ENCODE measurements around the gene CERCAM.
A peak's percentile ranks its signal among the peaks of the same experiment; 100 is the strongest.

Gene CERCAM, protein sequence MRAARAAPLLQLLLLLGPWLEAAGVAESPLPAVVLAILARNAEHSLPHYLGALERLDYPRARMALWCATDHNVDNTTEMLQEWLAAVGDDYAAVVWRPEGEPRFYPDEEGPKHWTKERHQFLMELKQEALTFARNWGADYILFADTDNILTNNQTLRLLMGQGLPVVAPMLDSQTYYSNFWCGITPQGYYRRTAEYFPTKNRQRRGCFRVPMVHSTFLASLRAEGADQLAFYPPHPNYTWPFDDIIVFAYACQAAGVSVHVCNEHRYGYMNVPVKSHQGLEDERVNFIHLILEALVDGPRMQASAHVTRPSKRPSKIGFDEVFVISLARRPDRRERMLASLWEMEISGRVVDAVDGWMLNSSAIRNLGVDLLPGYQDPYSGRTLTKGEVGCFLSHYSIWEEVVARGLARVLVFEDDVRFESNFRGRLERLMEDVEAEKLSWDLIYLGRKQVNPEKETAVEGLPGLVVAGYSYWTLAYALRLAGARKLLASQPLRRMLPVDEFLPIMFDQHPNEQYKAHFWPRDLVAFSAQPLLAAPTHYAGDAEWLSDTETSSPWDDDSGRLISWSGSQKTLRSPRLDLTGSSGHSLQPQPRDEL

GRCh38 chr9:128420651-128421481, at the start of gene CERCAM:
Gene CERCAM (plus strand): TSS chr9:128420857. CDS start chr9:128420878, 21 bp downstream.
- TF ChIP-seq TCF4 (CRISPR knock-in tag; IDR thresholded peaks at IDR 0.05; ENCODE audit: borderline replicate concordance) (no peak), PPARA (CRISPR knock-in tag; IDR thresholded peaks at IDR 0.05; ENCODE audit: borderline replicate concordance) (no peak), ZFP30 (CRISPR knock-in tag; IDR thresholded peaks at IDR 0.05) (no peak; the same call in 1 of the 2 replicates), ZC3H10 (CRISPR knock-in tag; IDR thresholded peaks at IDR 0.05) (no peak), ZNF70 (CRISPR knock-in tag; IDR thresholded peaks at IDR 0.05) (no peak), CSDC2 (CRISPR knock-in tag; IDR thresholded peaks at IDR 0.05) (no peak), TSHZ2 (CRISPR knock-in tag; IDR thresholded peaks at IDR 0.05) (no peak), TOX (CRISPR knock-in tag; IDR thresholded peaks at IDR 0.05; ENCODE audit: borderline replicate concordance) (no peak), ZFP3 (CRISPR knock-in tag; IDR thresholded peaks at IDR 0.05) (no peak), SNAI2 (CRISPR knock-in tag; IDR thresholded peaks at IDR 0.05) (no peak), OSR1 (CRISPR knock-in tag; IDR thresholded peaks at IDR 0.05) (no peak), ESRRG (CRISPR knock-in tag; IDR thresholded peaks at IDR 0.05) (no peak), ISL1 (CRISPR knock-in tag; IDR thresholded peaks at IDR 0.05) (no peak)
- ATAC-seq: peak; percentile 84

DNA sequence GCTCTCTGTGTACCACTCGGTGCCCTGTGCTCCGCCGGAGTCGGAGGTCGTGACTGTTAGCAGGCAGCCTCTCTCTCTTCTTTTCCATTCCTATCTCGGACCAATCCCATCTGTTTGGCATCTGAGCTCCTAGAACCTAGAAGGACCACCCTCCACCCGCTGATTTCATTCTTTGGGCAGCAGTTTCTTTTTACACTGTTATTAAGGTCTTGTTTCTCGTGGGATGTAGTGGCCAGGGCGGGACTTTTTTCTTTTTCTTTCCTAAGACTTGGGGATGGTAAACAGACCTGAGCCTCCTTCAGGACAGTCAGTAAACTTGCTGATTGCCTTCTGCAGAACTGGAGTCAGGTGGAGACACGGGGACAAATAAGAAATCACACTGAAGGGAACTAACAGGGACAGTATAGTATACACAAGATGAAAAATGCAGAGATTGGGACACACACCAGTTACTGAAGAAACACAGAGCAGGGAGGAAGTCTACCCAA, 49.0 kb upstream of the CERCAM start:
- no peak for ATAC-seq
- TF ChIP-seq ISL1 (CRISPR knock-in tag; IDR thresholded peaks at IDR 0.05) (no peak), ZNF70 (CRISPR knock-in tag; IDR thresholded peaks at IDR 0.05) (no peak), CSRNP3 (CRISPR knock-in tag; IDR thresholded peaks at IDR 0.05) (no peak), ARNTL (CRISPR knock-in tag; IDR thresholded peaks at IDR 0.05; ENCODE audit: borderline replicate concordance, low read depth) (no peak), GLIS3 (CRISPR knock-in tag; IDR thresholded peaks at IDR 0.05) (no peak), ZFP3 (CRISPR knock-in tag; IDR thresholded peaks at IDR 0.05) (no peak), ZNF8 (CRISPR knock-in tag; IDR thresholded peaks at IDR 0.05) (no peak), OSR1 (CRISPR knock-in tag; IDR thresholded peaks at IDR 0.05) (no peak), TOX (CRISPR knock-in tag; IDR thresholded peaks at IDR 0.05; ENCODE audit: borderline replicate concordance) (no peak), ESRRG (CRISPR knock-in tag; IDR thresholded peaks at IDR 0.05) (no peak), BACH2 (CRISPR knock-in tag; IDR thresholded peaks at IDR 0.05; ENCODE audit: borderline replicate concordance) (no peak), ZNF565 (CRISPR knock-in tag; conservative IDR thresholded peaks at IDR 0.05; ENCODE audit: low read depth) (no peak), SNAI2 (CRISPR knock-in tag; IDR thresholded peaks at IDR 0.05) (no peak), ZC3H10 (CRISPR knock-in tag; IDR thresholded peaks at IDR 0.05) (no peak), POU6F1 (CRISPR knock-in tag; IDR thresholded peaks at IDR 0.05; ENCODE audit: borderline replicate concordance, low read depth) (no peak), RARB (CRISPR knock-in tag; IDR thresholded peaks at IDR 0.05) (no peak), PPARA (CRISPR knock-in tag; IDR thresholded peaks at IDR 0.05; ENCODE audit: borderline replicate concordance) (no peak)
- TF ChIP-seq, protein P1, sequence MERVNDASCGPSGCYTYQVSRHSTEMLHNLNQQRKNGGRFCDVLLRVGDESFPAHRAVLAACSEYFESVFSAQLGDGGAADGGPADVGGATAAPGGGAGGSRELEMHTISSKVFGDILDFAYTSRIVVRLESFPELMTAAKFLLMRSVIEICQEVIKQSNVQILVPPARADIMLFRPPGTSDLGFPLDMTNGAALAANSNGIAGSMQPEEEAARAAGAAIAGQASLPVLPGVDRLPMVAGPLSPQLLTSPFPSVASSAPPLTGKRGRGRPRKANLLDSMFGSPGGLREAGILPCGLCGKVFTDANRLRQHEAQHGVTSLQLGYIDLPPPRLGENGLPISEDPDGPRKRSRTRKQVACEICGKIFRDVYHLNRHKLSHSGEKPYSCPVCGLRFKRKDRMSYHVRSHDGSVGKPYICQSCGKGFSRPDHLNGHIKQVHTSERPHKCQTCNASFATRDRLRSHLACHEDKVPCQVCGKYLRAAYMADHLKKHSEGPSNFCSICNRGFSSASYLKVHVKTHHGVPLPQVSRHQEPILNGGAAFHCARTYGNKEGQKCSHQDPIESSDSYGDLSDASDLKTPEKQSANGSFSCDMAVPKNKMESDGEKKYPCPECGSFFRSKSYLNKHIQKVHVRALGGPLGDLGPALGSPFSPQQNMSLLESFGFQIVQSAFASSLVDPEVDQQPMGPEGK (CRISPR knock-in tag; IDR thresholded peaks at IDR 0.05; ENCODE audit: borderline replicate concordance): no peak
